GM12873 (cell line): Measurements from ENCODE around the gene MTPN.

Experiments
- CTCF ChIP-seq: IDR thresholded peaks from 2 replicates; pipeline ENCODE4 v1.5.1; 2012; ENCODE audit warnings: low read depth, mild to moderate bottlenecking, moderate library complexity, low read length, control low read depth; ENCODE audit not compliant: insufficient read depth; ENCODE audit errors: missing control alignments

Gene MTPN

GRCh38 chr7:135980665-135981180, 3.6 kb upstream of the MTPN start:
- no peak for TF ChIP-seq CTCF

GRCh38 chr7:135980012-135980551, 2.9 kb upstream of the MTPN start:
- TF ChIP-seq CTCF = no peak

- TF ChIP-seq CTCF = no peak
These were observed 2.4 kb upstream of the MTPN start for GRCh38 chr7:135979471-135980011.

GRCh38 chr7:135978624-135979023, 1.5 kb upstream of the MTPN start:
- TF ChIP-seq CTCF = no peak

- TF ChIP-seq CTCF = no peak
These were observed 545 bp upstream of the MTPN start for GRCh38 chr7:135977742-135978066.

- TF ChIP-seq CTCF = no peak
These were observed 700 bp downstream of the MTPN start for GRCh38 chr7:135976312-135977006.

- TF ChIP-seq CTCF = no peak
These were observed 2.0 kb downstream of the MTPN start for GRCh38 chr7:135975166-135975565.
